C4-2B (cell line): ENCODE data around the gene UBR2.
A peak's percentile ranks its signal among the peaks of the same experiment; 100 is the strongest.

ENCODE experiments used
- H3K27ac ChIP-seq: fragments of 450-650 bp; 2 replicates; pipeline ENCODE4 v1.5.1; 2017
- ZFX ChIP-seq: fragments of 450-650 bp; IDR thresholded peaks from 2 replicates; pipeline ENCODE4 v1.6.1; 2017
- TF ChIP-seq, protein P1 (sequence below): fragments of 450-650 bp; conservative IDR thresholded peaks from 2 replicates; pipeline ENCODE4 v1.5.1; 2017; ENCODE audit warnings: mild to moderate bottlenecking

Gene UBR2

DNA sequence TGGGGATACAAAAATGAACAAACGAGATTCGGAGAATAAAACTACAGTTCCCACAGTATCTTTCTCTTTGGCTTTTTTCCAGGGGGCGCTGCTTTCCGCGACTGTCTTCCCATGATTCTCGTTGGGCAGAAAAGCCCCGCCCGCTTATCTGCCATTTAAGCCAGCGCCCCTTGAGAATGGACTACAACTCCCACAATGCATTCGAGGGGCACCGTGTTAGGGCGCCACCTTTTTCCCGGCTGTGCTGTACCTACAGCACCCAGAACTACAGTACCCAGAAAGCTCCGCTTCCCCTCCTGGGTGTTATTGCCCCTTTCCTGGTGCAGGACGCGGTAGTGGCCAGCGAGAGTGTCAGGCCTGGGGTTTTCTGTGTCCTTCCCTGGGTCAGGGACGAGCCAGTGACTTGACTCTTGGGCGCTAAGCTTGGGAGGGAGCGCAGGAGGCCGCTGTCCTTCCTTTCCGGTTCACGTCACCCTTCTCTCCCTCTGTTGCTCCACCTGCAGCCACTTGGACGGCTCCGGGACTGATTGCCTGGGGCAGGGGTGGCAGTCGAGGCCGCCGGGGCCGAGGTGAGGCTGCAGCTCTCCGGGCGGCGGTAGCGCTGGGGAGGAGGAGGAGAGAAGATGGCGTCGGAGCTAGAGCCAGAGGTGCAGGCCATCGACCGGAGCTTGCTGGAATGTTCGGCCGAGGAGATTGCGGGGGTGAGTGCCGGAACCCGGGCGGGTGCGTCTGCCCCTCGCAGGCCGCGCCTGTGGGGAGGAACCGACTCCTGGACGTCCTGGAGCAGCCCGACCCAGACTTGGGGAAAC, at the start of gene UBR2:
Gene UBR2, plus strand, starts transcription at position 333 of the 809 bp plus-strand sequence. Its CDS starts 291 bp downstream, at position 624.
- TF ChIP-seq ZFX = peak; percentile 93
- TF ChIP-seq, protein P1, sequence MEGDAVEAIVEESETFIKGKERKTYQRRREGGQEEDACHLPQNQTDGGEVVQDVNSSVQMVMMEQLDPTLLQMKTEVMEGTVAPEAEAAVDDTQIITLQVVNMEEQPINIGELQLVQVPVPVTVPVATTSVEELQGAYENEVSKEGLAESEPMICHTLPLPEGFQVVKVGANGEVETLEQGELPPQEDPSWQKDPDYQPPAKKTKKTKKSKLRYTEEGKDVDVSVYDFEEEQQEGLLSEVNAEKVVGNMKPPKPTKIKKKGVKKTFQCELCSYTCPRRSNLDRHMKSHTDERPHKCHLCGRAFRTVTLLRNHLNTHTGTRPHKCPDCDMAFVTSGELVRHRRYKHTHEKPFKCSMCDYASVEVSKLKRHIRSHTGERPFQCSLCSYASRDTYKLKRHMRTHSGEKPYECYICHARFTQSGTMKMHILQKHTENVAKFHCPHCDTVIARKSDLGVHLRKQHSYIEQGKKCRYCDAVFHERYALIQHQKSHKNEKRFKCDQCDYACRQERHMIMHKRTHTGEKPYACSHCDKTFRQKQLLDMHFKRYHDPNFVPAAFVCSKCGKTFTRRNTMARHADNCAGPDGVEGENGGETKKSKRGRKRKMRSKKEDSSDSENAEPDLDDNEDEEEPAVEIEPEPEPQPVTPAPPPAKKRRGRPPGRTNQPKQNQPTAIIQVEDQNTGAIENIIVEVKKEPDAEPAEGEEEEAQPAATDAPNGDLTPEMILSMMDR = peak; percentile 37
- H3K27ac ChIP-seq = peak within 1 kb of the TSS; percentile 84

DNA sequence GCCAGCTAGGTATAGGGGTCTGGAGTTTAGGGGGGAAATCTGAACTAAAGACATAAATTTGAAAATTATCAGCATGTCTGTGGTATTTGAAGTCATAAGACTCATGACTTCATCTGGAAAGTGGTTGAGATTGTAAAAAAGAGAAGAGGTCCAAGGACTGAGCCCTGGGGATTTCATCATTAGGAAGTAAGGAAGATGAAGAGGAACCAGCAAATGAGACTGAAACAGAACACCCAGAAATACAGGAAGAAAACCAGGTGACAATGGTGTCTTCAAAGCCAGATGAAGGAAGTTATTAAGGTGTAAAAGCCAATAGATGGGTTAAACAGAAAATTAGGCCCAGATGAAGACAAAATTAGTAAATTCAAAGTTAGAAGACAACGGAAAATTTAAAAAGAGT, 49.1 kb upstream of the UBR2 start:
- no peak overlapping the region for H3K27ac ChIP-seq
- no peak for TF ChIP-seq ZFX
- TF ChIP-seq, protein P1 = no peak

DNA sequence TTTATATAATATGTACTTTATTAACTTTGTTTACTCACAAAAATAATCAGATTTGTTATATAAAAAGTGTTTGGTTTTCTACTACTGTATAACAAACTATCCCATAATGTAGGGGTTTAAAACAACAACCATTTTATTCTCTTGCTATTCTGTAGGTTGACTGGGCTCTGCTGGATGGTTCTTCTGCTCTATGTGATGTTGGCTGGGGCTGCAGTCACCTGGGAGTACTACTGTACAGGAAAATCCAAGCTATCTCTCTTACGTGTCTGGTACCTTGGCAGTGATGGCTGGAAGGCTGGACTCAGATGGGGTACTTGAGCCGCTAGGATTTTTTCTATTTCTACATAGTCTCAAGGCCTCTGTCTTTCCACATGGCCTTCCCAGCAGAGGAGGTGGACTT, 44.0 kb upstream of the UBR2 start:
- no peak overlapping the region for H3K27ac ChIP-seq
- TF ChIP-seq, protein P1 = no peak
- TF ChIP-seq ZFX = no peak

DNA sequence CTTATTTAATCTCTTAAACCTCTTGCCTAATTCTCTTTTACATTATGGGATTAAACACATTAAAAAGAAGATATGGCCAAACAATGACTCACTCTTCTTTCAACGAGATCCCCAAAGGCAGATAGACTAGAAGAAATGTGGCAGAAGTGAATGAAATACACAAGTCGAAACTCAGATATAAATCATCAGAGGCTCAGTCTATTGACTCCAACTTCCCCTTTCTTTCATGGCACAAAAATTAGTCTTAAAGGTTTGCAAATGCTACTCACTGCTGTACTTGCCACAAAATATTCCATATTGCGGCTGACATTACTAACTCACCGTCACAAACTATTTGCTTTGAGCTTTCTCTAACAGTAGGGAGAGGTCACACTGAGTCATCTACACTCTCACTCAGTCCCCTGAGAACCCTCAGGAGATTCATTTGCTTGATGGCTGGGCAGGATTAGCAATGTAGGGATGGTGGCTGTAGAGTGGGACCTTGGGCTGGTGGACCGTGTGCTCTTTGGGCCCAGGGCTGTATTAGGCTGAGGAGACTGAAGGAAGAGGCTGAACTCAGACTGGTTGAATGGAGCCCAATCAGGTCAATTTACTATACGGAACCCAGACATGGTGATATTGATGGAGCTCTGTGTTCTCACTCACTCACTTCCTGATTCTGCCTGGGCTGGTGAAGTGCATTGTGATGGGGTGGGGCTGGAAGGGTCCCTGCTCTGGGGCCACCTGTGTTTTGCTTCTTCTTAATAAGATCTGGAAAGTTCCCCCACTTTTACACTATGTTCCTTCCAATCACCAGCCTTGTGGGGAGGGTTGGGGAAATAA, 42.8 kb upstream of the UBR2 start:
- no peak for TF ChIP-seq ZFX
- TF ChIP-seq, protein P1 = no peak
- no peak overlapping the region for H3K27ac ChIP-seq

DNA sequence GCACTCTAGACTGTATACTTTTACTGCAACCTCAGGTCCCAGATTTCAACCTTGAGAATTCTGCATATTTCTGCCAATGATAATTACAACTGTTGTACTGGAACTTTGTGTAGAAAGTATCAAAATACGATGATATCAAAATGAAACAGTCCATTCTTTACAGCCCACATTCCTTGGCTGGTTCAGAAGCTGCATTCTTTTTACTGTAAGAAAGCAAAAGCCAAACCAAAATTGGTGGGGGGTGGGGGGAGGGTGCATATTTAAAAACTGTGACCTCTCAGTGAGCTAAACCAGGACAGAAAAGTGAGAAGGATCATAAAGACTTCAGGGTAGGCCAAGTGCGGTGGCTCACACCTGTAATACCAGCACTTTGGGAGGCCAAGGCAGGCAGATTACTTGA, 41.8 kb upstream of the UBR2 start:
- TF ChIP-seq, protein P1 = no peak
- H3K27ac ChIP-seq = no peak overlapping the region

DNA sequence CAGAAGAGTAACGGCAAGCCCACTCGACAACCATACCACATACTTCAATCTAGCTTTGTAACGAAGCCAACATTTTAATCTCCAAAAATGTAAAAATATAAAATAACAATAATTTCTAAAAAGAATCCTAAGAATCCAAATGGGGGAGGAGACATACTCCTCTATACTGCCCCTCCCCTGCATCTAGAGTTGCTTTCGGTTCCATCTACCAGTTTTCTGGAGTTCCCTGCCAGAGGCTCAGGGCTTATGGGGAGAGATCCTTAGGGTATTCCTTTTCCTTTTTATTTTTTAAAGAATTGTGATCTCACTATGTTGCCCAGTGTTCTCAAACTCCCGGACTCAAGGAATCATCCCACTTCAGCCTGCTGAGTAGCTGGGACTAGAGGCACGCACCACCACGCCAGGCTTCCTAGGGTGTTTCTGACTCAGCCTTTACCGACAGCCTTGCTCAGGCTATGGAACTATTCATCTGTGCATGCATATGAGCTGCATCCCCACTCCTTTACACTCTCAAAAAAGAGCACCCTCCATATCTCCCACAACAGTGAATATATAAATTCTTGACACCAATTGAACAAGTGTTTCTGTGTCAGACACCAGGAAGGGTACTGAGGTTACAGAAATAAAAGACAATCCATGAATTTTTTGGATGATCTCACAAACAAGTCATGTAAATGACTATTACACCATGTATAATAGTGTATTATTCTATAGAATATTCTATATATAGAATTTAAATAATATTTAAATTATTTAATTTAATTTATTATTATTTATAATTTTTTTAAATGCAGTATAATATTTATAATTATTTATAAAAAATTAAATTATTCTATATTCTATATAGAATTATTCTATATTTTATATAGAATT, 40.7 kb upstream of the UBR2 start:
- TF ChIP-seq ZFX = no peak
- TF ChIP-seq, protein P1 = no peak
- H3K27ac ChIP-seq = no peak overlapping the region
